ENCODE results near the gene LCE1A. TPM values are rescaled to one million over a fixed set of nuclear protein-coding genes. Genes with fewer than 3 reads are reported as not detected.
A peak's percentile ranks its signal among the peaks of the same experiment; 100 is the strongest.

The LCE1A gene
- polyA plus RNA-seq, 12 donors = not detected

DNA sequence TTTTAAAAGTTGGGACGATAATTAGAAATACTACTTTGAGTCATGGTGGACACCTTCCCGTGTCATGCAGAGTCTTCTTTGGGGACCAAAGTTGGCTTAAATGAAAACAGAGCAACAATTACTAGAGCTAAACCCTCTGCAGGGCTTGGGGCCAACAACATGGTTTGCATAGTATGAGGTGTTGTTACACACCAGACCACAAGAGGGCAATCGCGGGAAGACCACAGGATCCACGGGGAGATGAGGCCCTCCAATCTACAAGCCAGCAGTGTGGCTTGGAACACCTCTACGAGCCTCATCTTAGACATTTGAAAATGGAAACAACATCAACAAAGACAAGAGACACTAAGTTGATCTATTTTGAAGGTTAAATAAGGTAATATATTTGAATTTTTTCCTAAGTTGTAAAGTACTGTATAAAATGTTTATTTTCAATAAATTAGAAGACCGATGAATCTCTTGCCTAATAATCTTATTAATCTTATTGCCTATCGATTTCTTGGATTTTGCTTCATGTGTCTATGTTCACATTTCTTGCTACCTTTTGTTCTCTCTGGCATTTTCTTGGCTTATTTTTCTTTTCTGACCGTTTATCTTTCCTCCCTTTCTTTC is 42.6 kb downstream of the LCE1A start:
- peak; percentile 54 for DNase-seq

DNA sequence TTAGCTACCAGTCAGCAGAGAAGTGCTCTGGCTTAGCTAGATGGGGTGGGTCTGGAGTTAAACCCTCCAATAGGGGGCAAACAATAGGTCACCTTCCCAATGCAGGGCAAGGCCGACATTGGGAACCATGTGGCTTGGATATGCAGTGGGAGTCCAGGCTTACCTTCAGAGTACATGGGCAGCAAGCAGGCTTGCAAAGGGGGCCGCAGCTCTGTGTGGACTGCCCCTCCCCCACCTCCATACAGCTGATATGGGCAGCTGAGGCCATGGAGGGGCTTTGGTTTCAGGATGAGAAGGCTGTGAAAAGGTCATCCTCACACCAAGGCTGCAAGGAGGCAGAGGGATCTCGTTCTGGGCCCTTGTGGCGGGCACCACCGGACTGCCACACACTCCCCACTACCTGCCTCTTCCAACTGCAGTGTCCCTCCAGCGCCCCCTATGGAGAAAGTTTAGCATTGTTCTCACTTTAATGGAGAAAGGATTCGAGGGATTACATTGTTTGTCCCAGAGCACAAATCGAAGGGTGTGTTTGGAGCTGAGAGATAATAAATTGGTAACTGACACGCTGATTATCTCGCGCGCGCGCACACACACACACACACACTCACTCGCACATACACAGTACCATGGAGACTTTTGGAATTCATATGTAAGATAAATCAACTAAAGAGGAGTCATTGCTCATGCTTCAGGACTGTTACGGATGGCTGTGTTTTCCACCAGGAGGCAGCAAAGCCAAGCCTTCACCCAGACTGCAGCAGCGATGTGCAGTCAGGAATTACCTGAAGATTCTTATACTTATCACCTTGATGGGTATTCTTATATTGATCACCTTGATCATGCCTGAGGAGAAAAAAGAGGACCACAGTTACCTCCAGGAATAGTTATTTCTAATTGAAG is 43.8 kb downstream of the LCE1A start:
- no peak for DNase-seq

DNA sequence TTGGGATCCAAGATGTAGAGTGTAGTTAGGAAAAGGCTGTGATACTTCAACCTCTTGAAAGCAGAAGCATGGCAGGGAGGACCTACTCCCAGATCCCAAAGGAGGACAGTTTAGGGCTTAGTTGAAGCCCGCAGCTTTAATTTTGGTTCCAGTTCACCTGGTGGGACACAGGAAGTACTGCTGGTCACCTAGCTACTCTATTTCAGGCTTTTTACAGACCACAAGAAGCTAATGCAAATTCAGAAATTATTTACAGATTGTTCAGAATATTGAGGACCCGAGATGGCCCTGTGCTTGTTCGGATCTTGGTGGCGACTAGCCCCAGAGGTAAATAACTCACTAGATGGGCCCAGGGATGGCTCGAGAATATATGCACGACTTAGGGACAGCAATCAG is 44.5 kb downstream of the LCE1A start:
- DNase-seq = no peak

DNA sequence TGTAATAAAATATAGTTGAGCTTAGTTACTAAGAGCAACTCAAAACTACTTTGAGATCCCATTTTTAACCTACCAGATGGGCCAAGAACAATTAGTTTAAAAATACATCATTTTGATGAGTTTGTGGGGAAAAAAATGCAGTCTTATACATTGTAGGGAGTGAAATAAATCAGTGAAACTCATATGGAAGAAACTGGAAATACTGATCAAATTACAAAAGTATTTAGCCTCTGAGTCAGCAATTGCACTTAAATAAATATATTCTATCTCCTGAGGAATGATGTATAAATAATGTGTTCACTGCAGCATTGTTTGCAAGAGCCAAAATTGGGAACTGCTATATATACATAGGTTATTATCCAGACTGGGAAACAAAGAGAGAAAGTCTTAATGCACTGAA is 46.2 kb downstream of the LCE1A start:
- no peak for DNase-seq

DNA sequence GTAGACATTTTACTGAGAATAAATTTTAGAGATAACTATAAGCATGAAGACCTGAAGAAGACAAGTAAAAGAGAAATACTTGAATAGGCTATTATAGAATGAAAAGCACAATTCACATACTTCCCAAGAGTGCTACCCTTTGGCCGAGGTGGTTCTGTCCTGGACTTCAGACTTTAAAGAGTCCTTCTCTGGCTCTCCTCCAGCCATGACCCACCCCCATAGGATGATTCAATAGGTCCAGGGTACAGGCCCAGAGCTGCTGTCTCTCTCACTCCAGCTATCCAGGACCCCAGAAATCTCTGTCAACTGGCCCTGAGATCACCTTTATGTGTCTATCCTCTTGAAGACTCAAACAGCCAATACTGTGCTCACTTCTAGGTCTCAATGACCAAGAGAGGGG is 49.6 kb downstream of the LCE1A start:
- no peak for DNase-seq

Other genes with a start within 250 kb of the LCE1A start
- gene LCE3D, start 247.0 kb upstream of the LCE1A start, polyA plus RNA-seq (ENCODE audit: insufficient read length in 12 of 12) = not detected
- not detected for gene LCE3C, start 227.2 kb upstream of the LCE1A start, polyA plus RNA-seq (ENCODE audit: insufficient read length in 12 of 12)
- not detected for gene LCE3B, start 213.7 kb upstream of the LCE1A start, polyA plus RNA-seq (ENCODE audit: insufficient read length in 12 of 12)
- gene LCE3A, start 204.4 kb upstream of the LCE1A start, polyA plus RNA-seq (ENCODE audit: insufficient read length in 12 of 12) = not detected
- not detected for gene LCE2D, start 164.1 kb upstream of the LCE1A start, polyA plus RNA-seq (ENCODE audit: insufficient read length in 12 of 12)
- not detected for gene LCE2C, start 152.2 kb upstream of the LCE1A start, polyA plus RNA-seq (ENCODE audit: insufficient read length in 12 of 12)
- not detected for gene LCE2B, start 141.3 kb upstream of the LCE1A start, polyA plus RNA-seq (ENCODE audit: insufficient read length in 12 of 12)
- gene LCE2A, start 129.1 kb upstream of the LCE1A start, polyA plus RNA-seq (ENCODE audit: insufficient read length in 12 of 12) = not detected
- gene LCE4A, start 119.3 kb upstream of the LCE1A start, polyA plus RNA-seq (ENCODE audit: insufficient read length in 12 of 12) = not detected
- under 1 TPM in 1 of 12 donors, not detected in 11; 0.07 TPM for gene KPRP, start 69.4 kb upstream of the LCE1A start, polyA plus RNA-seq (ENCODE audit: insufficient read length in 12 of 12)
- gene LCE1F, start 52.3 kb upstream of the LCE1A start, polyA plus RNA-seq (ENCODE audit: insufficient read length in 12 of 12) = not detected
- not detected for gene LCE1E, start 41.2 kb upstream of the LCE1A start, polyA plus RNA-seq (ENCODE audit: insufficient read length in 12 of 12)
- gene LCE1D, start 30.8 kb upstream of the LCE1A start, polyA plus RNA-seq (ENCODE audit: insufficient read length in 12 of 12) = not detected
- gene LCE1C, start 20.8 kb upstream of the LCE1A start, polyA plus RNA-seq (ENCODE audit: insufficient read length in 12 of 12) = not detected
- gene LCE1B, start 15.5 kb upstream of the LCE1A start, polyA plus RNA-seq (ENCODE audit: insufficient read length in 12 of 12) = not detected
- not detected for gene LCE6A, start 15.4 kb downstream of the LCE1A start, polyA plus RNA-seq (ENCODE audit: insufficient read length in 12 of 12)
- gene LCE7A, start 32.5 kb downstream of the LCE1A start, polyA plus RNA-seq (ENCODE audit: insufficient read length in 12 of 12) = not detected
- not detected for gene SMCP, start 50.8 kb downstream of the LCE1A start, polyA plus RNA-seq (ENCODE audit: insufficient read length in 12 of 12)
- gene IVL, start 81.1 kb downstream of the LCE1A start, polyA plus RNA-seq (ENCODE audit: insufficient read length in 12 of 12) = 10 to 100 TPM in 2 of 12 donors, 1 to 10 TPM in 1, under 1 TPM in 2, not detected in 7; 0.08 to 36.1 (median 1.9) TPM
- not detected for gene SPRR5, start 119.7 kb downstream of the LCE1A start, polyA plus RNA-seq (ENCODE audit: insufficient read length in 12 of 12)
- gene SPRR4, start 143.2 kb downstream of the LCE1A start, polyA plus RNA-seq (ENCODE audit: insufficient read length in 12 of 12) = not detected
- 1 to 10 TPM in 3 of 12 donors, not detected in 9; 1.5 to 3.9 (median 2.0) TPM for gene SPRR1A, start 156.6 kb downstream of the LCE1A start, polyA plus RNA-seq (ENCODE audit: insufficient read length in 12 of 12)
- gene SPRR3, start 174.3 kb downstream of the LCE1A start, polyA plus RNA-seq (ENCODE audit: insufficient read length in 12 of 12) = 100 to 1,000 TPM in 1 of 12 donors, 10 to 100 TPM in 2, 1 to 10 TPM in 1, under 1 TPM in 1, not detected in 7; 0.97 to 142 (median 41.0) TPM
- gene SPRR1B, start 203.7 kb downstream of the LCE1A start, polyA plus RNA-seq (ENCODE audit: insufficient read length in 12 of 12) = 10 to 100 TPM in 1 of 12 donors, 1 to 10 TPM in 2, not detected in 9; 4.0 to 32.6 (median 8.2) TPM
- under 1 TPM in 1 of 12 donors, not detected in 11; 0.76 TPM for gene SPRR2D, start 213.6 kb downstream of the LCE1A start, polyA plus RNA-seq (ENCODE audit: insufficient read length in 12 of 12)
- under 1 TPM in 1 of 12 donors, not detected in 11; 0.59 TPM for gene SPRR2A, start 230.0 kb downstream of the LCE1A start, polyA plus RNA-seq (ENCODE audit: insufficient read length in 12 of 12)
- under 1 TPM in 1 of 12 donors, not detected in 11; 0.34 TPM for gene SPRR2B, start 244.1 kb downstream of the LCE1A start, polyA plus RNA-seq (ENCODE audit: insufficient read length in 12 of 12)